Measurements from ENCODE around the gene DCTN5. TPM values are rescaled to one million over a fixed set of nuclear protein-coding genes. Genes with fewer than 3 reads are reported as not detected.

DCTN5 gene
- total RNA-seq, 6 donors from 2014 or later, result 19.8 to 48.6 (median 35.4) TPM

DNA sequence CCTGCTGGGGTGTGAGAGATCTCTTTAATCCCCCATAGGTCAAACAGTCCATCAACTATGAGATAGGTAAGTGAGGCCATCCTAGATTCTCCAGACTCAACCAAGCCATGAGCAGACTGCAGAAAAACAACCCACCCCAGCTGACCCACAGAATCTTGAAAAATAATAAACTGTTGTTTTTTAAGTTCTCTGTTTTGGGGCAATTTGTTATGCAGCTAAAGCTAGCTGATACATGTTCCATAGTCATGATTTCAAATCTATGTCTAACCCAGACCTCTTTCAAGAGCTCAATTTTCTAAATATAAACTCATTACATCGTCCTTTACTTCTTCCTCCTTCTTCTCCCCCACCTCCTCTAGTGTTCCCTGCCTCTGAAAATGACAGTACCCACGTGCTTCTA is 61.7 kb downstream of the DCTN5 start:
- Histone ChIP-seq H3K36me3 (no peaks in the 10 kb centered on the region), H3K27ac (no peak overlapping the region), H3K4me1 (no peaks in the 10 kb centered on the region), H3K4me3 (no peak overlapping the region), H3K9me3 (peaks cover 0 to 3% (median 0%) of the 10 kb centered on the region in 4 donors), H3K27me3 (no peaks in the 10 kb centered on the region)
- DNase-seq (no peak), ATAC-seq (ENCODE audit: low FRiP score in 2 of 2) (no peak)
- no peak for TF ChIP-seq POLR2AphosphoS5 (IDR thresholded peaks at IDR 0.05)
- TF ChIP-seq, protein P1, sequence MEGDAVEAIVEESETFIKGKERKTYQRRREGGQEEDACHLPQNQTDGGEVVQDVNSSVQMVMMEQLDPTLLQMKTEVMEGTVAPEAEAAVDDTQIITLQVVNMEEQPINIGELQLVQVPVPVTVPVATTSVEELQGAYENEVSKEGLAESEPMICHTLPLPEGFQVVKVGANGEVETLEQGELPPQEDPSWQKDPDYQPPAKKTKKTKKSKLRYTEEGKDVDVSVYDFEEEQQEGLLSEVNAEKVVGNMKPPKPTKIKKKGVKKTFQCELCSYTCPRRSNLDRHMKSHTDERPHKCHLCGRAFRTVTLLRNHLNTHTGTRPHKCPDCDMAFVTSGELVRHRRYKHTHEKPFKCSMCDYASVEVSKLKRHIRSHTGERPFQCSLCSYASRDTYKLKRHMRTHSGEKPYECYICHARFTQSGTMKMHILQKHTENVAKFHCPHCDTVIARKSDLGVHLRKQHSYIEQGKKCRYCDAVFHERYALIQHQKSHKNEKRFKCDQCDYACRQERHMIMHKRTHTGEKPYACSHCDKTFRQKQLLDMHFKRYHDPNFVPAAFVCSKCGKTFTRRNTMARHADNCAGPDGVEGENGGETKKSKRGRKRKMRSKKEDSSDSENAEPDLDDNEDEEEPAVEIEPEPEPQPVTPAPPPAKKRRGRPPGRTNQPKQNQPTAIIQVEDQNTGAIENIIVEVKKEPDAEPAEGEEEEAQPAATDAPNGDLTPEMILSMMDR (IDR thresholded peaks at IDR 0.05), result no peak
- no peak for TF ChIP-seq POLR2A (IDR thresholded peaks at IDR 0.05)
- no peak for TF ChIP-seq EP300 (IDR thresholded peaks at IDR 0.05)
- WGBS, 2 donors, result 61 to 71% methylated on average over 2 of the region's 2 CpGs

DNA sequence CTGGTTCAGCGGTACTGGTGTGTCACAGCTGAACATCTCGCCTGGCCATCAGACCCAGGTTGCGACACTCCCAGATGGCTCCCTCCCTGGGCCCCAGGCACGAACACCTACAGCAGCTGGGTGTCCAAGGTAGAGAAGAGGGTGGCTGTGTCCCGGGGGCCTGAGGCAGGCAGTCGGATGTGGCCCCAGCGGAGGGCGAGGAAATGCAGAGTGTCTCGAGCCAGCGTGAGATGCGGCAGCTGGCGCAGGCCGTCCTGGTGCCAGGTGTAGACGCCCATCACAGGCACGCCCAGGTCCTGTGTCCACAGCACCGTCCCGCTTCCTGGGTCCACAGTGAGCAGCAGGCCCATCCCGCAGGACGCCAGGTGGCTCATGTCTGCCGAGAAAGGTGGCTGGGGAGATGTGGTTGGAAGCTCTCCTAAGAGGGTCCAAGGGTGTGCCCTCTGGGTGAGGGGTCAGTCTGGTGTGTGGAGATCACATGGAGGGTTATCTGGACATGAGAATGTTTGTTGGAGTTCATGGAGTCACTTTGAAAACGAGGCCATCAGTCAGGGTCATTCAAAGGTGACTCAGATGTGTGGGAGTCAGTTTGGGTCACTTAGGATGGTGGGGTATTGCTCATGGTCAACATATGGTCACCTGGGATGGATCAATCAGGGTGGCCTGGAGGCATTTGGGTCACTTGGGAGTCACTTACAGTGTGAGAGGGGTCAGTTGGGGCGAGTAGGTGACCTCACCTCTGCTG is 63.7 kb downstream of the DCTN5 start:
- WGBS, 2 donors, result 70 to 86% methylated on average over 10 to 22 of the region's 22 CpGs
- peak in 1 of 2 donors; percentile 16 for ATAC-seq (ENCODE audit: low FRiP score in 2 of 2)
- H3K9me3 ChIP-seq, result peaks cover 0 to 11% (median 7%) of the 10 kb centered on the region in 4 donors
- no peaks in the 10 kb centered on the region for H3K36me3 ChIP-seq
- H3K4me3 ChIP-seq, result no peak overlapping the region
- no peak overlapping the region for H3K27ac ChIP-seq
- H3K27me3 ChIP-seq, result no peaks in the 10 kb centered on the region
- peak in 1 of 2 donors; percentile 57 for DNase-seq
- H3K4me1 ChIP-seq, result no peaks in the 10 kb centered on the region
- TF ChIP-seq, protein P1 (IDR thresholded peaks at IDR 0.05), result no peak
- TF ChIP-seq POLR2AphosphoS5 (IDR thresholded peaks at IDR 0.05) (no peak), POLR2A (IDR thresholded peaks at IDR 0.05) (no peak), EP300 (IDR thresholded peaks at IDR 0.05) (no peak)

DNA sequence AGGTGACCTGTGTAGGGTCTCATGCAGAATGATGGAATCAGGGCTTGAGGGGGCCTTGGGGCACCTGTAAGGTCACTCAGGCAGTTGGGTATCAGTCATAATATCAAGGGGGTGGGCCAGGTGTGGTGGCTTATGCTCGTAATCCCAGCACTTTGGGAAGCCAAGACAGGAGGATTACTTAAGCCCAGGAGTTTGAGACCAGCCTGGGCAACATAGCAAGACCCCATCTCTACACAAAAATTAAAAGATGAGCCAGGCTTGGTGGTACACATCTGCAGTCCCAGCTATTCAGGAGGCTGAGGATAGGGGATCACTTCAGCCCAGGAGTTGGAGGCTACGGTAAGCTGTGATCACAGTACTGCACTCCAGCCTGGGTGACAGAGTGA is 64.2 kb downstream of the DCTN5 start:
- DNase-seq (no peak), ATAC-seq (ENCODE audit: low FRiP score in 2 of 2) (no peak)
- WGBS, 2 donors, result 79 to 80% methylated on average over 2 of the region's 2 CpGs
- Histone ChIP-seq H3K4me1 (no peaks in the 10 kb centered on the region), H3K4me3 (no peak overlapping the region), H3K9me3 (peaks cover 0 to 14% (median 10%) of the 10 kb centered on the region in 4 donors), H3K27ac (no peak overlapping the region), H3K27me3 (no peaks in the 10 kb centered on the region), H3K36me3 (no peaks in the 10 kb centered on the region)
- TF ChIP-seq EP300 (IDR thresholded peaks at IDR 0.05) (no peak), POLR2AphosphoS5 (IDR thresholded peaks at IDR 0.05) (no peak), POLR2A (IDR thresholded peaks at IDR 0.05) (no peak)
- TF ChIP-seq, protein P1 (IDR thresholded peaks at IDR 0.05), result no peak

DNA sequence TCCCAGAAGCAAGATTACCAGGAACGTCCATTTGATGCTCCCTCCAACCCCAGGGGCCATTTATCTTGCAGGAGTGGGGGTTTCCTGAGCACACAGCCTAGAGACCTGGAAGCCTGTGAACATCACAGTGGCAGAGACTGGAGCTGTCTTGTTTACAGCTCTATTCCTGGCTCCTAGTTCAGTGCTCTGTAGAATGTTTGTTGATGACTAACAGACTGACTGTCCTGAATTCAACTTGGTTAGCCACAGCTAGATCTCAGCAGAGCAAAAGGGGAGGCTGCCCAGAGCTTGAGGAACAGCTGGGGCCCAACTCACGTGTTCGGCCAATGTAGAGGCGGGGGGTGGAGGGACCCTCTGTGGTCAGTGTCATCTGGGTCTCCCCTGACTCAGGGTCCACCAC is 65.2 kb downstream of the DCTN5 start:
- DNase-seq, result no peak
- H3K36me3 ChIP-seq, result no peaks in the 10 kb centered on the region
- 86% methylated on average over 4 of the region's 4 CpGs; no CpG with 5 or more reads in 1 of the 2 donors for WGBS, 2 donors
- TF ChIP-seq EP300 (IDR thresholded peaks at IDR 0.05), result no peak
- no peak for TF ChIP-seq POLR2A (IDR thresholded peaks at IDR 0.05)
- TF ChIP-seq, protein P1 (IDR thresholded peaks at IDR 0.05), result no peak
- H3K9me3 ChIP-seq, result peaks cover 0 to 14% (median 11%) of the 10 kb centered on the region in 4 donors
- no peak overlapping the region for H3K27ac ChIP-seq
- H3K4me3 ChIP-seq, result no peak overlapping the region
- H3K27me3 ChIP-seq, result no peaks in the 10 kb centered on the region
- no peak for ATAC-seq (ENCODE audit: low FRiP score in 2 of 2)
- no peaks in the 10 kb centered on the region for H3K4me1 ChIP-seq

DNA sequence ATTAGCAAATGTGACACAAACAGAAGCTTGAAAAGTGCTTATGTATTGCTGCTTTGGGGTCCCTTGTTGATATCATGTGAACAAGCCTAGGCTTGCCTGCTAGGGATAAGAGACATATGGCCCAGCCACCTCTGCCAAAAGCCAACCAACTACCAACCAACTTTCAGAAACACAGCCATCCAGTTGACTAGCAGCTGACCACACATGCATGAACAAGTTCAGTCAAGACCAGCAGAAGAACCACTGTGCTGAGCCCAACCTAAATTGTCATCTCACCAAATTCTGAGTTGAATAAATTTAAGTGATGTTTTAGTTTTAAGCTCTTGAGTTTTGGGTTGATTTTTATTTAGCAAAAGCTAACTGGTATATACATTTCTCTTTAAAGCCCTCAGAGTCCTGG is 68.3 kb downstream of the DCTN5 start:
- Histone ChIP-seq H3K9me3 (peaks cover 0 to 14% (median 10%) of the 10 kb centered on the region in 4 donors), H3K4me3 (no peak overlapping the region), H3K27ac (no peak overlapping the region), H3K36me3 (no peaks in the 10 kb centered on the region), H3K4me1 (peaks cover 0 to 5% (median 2%) of the 10 kb centered on the region in 4 donors), H3K27me3 (peaks cover 0 to 14% (median 3%) of the 10 kb centered on the region in 4 donors)
- DNase-seq (no peak), ATAC-seq (ENCODE audit: low FRiP score in 2 of 2) (no peak)
- no peak for TF ChIP-seq POLR2A (IDR thresholded peaks at IDR 0.05)
